ENCODE results near the gene CBFA2T2. TPM values are rescaled to one million over a fixed set of nuclear protein-coding genes. Genes with fewer than 3 reads are reported as not detected.
A peak's percentile ranks its signal among the peaks of the same experiment; 100 is the strongest.

The CBFA2T2 gene
- total RNA-seq, 2 donors from 2014 or later: 14.4 to 15.7 TPM

DNA sequence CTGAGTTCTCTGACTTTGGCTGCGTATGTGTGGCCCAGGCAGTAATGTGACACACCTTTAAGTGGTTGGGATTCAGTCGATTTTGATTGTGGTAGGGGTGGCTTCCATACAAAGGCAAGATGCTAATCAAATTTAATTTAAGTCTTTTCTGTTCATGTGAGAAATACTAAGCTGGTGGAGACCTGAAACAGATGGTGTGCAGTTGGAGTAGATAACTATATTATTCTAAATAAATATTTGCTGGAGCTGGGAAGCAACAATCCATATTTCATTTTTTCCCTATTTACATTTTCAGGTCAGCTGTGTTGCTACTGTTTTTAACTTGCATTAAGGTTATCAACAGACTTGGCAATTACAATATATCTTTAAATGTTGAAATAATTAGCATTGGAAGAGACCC lies 104.8 kb downstream of the CBFA2T2 start:
- H3K4me3 Mint-ChIP-seq: no peak overlapping the region
- H3K27me3 Mint-ChIP-seq (ENCODE audit: low read depth): no peaks in the 10 kb centered on the region
- ATAC-seq (replicated peaks in 1 of 2) (no peak), DNase-seq (no peak)
- no peak overlapping the region for H3K27ac Mint-ChIP-seq
- peaks cover 6% of the 10 kb centered on the region for H3K4me1 Mint-ChIP-seq (ENCODE audit: low read depth)
- no peaks in the 10 kb centered on the region for H3K36me3 Mint-ChIP-seq (ENCODE audit: insufficient read depth in 2 of 2)
- H3K9me3 Mint-ChIP-seq: no peaks in the 10 kb centered on the region

GRCh38 chr20:33600414-33600813 lies 110.5 kb downstream of the CBFA2T2 start:
- no peak for ATAC-seq (replicated peaks in 1 of 2)
- no peaks in the 10 kb centered on the region for H3K36me3 Mint-ChIP-seq (ENCODE audit: insufficient read depth in 2 of 2)
- no peak overlapping the region for H3K4me3 Mint-ChIP-seq
- H3K27me3 Mint-ChIP-seq (ENCODE audit: low read depth): no peaks in the 10 kb centered on the region
- no peak for DNase-seq
- H3K9me3 Mint-ChIP-seq: no peaks in the 10 kb centered on the region
- peaks cover 21% of the 10 kb centered on the region for H3K4me1 Mint-ChIP-seq (ENCODE audit: low read depth)
- H3K27ac Mint-ChIP-seq: no peak overlapping the region

DNA sequence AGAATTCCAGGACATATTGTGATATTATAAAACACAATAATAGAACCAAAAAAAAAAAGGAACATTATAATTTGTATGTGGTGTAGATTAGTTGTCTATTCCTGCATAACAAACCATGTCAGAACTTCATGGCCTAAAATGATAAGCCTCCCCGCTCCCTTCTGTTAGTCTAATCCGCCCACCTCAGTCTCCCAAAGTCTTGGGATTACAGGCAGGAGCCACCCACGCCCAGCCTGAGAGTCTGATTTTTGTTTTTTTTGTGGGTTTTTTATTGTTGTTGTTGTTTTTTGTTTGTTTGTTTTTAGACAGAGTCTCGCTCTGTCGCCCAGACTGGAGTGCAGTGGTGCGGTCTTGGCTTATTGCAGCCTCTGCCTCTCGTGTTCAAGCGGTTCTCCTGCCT lies 111.1 kb downstream of the CBFA2T2 start:
- ATAC-seq (replicated peaks in 1 of 2): no peak
- Mint-ChIP-seq H3K4me3 (no peak overlapping the region), H3K36me3 (ENCODE audit: insufficient read depth in 2 of 2) (no peaks in the 10 kb centered on the region), H3K27me3 (ENCODE audit: low read depth) (no peaks in the 10 kb centered on the region), H3K9me3 (no peaks in the 10 kb centered on the region), H3K4me1 (ENCODE audit: low read depth) (peaks cover 21% of the 10 kb centered on the region), H3K27ac (no peak overlapping the region)
- DNase-seq: no peak

GRCh38 chr20:33601861-33602260 lies 112.0 kb downstream of the CBFA2T2 start:
- Mint-ChIP-seq H3K9me3 (no peaks in the 10 kb centered on the region), H3K4me3 (no peak overlapping the region), H3K36me3 (ENCODE audit: insufficient read depth in 2 of 2) (no peaks in the 10 kb centered on the region), H3K27me3 (ENCODE audit: low read depth) (no peaks in the 10 kb centered on the region), H3K27ac (no peak overlapping the region), H3K4me1 (ENCODE audit: low read depth) (peaks cover 21% of the 10 kb centered on the region)
- DNase-seq (no peak), ATAC-seq (replicated peaks in 1 of 2) (no peak)

GRCh38 chr20:33602826-33603590 lies 113.1 kb downstream of the CBFA2T2 start:
- Mint-ChIP-seq H3K27ac (peak overlapping the region; percentile 4), H3K27me3 (ENCODE audit: low read depth) (no peaks in the 10 kb centered on the region), H3K4me3 (peak overlapping the region in 1 of 2 donors; percentile 20), H3K4me1 (ENCODE audit: low read depth) (peaks cover 21% of the 10 kb centered on the region), H3K9me3 (no peaks in the 10 kb centered on the region), H3K36me3 (ENCODE audit: insufficient read depth in 2 of 2) (no peaks in the 10 kb centered on the region)
- peak; percentile 50 to 61 for ATAC-seq (replicated peaks in 1 of 2)
- no peak for DNase-seq

DNA sequence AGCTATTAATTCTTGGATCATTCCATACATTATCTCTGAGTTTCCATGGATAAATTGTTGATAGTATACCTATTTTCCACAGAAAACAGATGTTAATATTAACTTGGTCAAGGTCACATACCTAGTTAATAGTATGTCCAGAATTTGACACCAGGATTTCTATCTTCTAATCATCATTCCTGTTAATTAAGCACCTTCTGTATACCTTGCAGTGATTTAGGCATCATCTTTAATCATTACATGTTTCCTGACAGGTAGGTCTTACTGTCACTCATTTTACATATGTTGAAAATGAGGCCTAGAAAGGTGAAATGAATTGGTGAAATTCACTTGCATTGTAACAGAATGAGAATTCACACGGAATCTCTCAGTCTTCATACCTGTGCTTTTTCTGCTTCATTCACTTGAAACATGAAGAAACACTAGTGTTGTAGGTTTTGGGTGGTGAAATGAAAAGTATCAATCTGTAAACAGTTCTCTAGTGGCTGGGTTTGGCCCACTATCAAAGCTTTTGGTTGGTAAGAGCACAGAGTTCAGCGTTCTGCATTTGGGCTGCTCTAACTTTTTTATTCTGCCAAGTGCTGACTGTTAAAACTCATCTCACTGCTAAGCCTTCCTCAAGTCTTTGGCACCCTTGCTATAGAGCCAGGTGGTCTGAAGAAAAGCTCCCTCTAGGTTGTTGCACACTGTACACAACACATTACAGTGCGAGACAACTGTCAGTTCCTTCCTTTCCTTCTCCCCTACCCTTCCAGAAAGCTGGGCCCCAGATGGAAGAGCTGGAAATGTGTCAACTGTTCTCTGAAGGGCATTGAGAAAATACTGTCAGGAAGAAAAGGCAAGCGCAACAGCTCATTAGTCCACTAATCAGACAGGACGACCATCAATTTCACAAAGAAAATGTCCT lies 114.4 kb downstream of the CBFA2T2 start:
- Mint-ChIP-seq H3K4me3 (no peak overlapping the region), H3K27ac (no peak overlapping the region), H3K27me3 (ENCODE audit: low read depth) (no peaks in the 10 kb centered on the region), H3K4me1 (ENCODE audit: low read depth) (peaks cover 21% of the 10 kb centered on the region), H3K9me3 (no peaks in the 10 kb centered on the region), H3K36me3 (ENCODE audit: insufficient read depth in 2 of 2) (no peaks in the 10 kb centered on the region)
- no peak for DNase-seq
- ATAC-seq (replicated peaks in 1 of 2): no peak

- DNase-seq: no peak
- no peak for ATAC-seq (replicated peaks in 1 of 2)
- Mint-ChIP-seq H3K4me3 (no peak overlapping the region), H3K36me3 (ENCODE audit: insufficient read depth in 2 of 2) (no peaks in the 10 kb centered on the region), H3K27ac (no peak overlapping the region), H3K27me3 (ENCODE audit: low read depth) (no peaks in the 10 kb centered on the region), H3K9me3 (no peaks in the 10 kb centered on the region), H3K4me1 (ENCODE audit: low read depth) (peaks cover 21% of the 10 kb centered on the region)
Observed at GRCh38 chr20:33604991-33605370, 115.1 kb downstream of the CBFA2T2 start.

DNA sequence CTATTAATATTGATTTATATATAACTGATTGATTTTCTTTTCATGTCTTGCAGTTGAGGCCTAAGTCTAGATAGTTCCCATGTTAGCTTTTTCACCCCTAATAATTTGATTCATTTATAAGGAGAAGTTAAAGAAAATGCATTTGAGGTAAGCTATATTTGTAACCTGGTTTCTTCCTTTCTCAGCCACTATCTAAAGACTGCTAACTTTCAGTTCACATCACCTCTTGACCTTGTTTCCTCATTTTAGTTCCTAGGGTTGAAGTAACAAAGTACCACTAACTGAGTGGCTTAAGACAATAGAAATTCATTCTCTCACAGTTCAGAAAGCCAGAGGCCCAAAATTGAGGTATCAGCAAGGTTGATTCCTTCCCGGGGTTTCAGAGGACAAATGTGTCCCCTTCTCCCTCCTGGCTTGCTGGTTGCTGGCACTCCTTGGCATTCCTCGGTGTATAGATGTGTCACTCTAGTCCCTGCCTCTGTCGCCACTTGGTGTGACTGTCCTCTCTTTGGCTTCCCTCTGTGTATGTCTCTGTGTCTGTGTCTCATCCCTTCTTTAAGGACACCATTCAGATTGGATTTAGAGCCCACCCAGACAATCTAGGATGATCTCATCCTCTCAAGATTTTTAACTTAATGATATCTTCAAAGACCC lies 116.3 kb downstream of the CBFA2T2 start:
- H3K36me3 Mint-ChIP-seq (ENCODE audit: insufficient read depth in 2 of 2): no peaks in the 10 kb centered on the region
- no peak overlapping the region for H3K27ac Mint-ChIP-seq
- peaks cover 21% of the 10 kb centered on the region for H3K4me1 Mint-ChIP-seq (ENCODE audit: low read depth)
- DNase-seq (no peak), ATAC-seq (replicated peaks in 1 of 2) (no peak)
- H3K27me3 Mint-ChIP-seq (ENCODE audit: low read depth): no peaks in the 10 kb centered on the region
- H3K9me3 Mint-ChIP-seq: no peaks in the 10 kb centered on the region
- no peak overlapping the region for H3K4me3 Mint-ChIP-seq

GRCh38 chr20:33609504-33609903 lies 119.6 kb downstream of the CBFA2T2 start:
- Mint-ChIP-seq H3K36me3 (ENCODE audit: insufficient read depth in 2 of 2) (peaks cover 0 to 3% of the 10 kb centered on the region in 2 donors), H3K4me1 (ENCODE audit: low read depth) (no peaks in the 10 kb centered on the region)
- ATAC-seq (replicated peaks in 1 of 2): no peak

DNA sequence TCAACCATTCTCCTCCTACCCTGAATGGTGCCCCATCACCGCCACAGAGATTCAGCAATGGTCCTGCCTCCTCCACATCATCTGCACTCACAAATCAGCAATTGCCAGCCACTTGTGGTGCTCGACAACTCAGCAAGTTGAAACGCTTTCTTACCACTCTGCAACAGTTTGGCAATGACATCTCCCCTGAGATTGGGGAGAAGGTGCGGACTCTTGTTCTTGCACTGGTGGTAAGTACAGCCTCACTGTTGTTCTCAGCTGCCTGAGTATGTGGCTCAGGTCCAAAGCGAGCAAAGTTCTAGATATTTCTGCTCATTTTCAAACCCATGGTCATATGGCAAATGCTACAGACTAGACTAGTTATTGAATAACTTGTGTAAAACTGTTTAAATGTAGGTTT lies 121.2 kb downstream of the CBFA2T2 start:
- DNase-seq (no peak), ATAC-seq (replicated peaks in 1 of 2) (no peak)
- Mint-ChIP-seq H3K36me3 (ENCODE audit: insufficient read depth in 2 of 2) (peaks cover 0 to 3% of the 10 kb centered on the region in 2 donors), H3K4me3 (no peak overlapping the region), H3K9me3 (no peaks in the 10 kb centered on the region), H3K27ac (no peak overlapping the region), H3K27me3 (ENCODE audit: low read depth) (no peaks in the 10 kb centered on the region), H3K4me1 (ENCODE audit: low read depth) (no peaks in the 10 kb centered on the region)

More at GRCh38 chr20:33609504-33609903, 119.6 kb downstream of the CBFA2T2 start:
- Mint-ChIP-seq H3K4me3 (no peak overlapping the region), H3K9me3 (no peaks in the 10 kb centered on the region), H3K27ac (no peak overlapping the region), H3K27me3 (ENCODE audit: low read depth) (no peaks in the 10 kb centered on the region)
- DNase-seq: no peak

DNA sequence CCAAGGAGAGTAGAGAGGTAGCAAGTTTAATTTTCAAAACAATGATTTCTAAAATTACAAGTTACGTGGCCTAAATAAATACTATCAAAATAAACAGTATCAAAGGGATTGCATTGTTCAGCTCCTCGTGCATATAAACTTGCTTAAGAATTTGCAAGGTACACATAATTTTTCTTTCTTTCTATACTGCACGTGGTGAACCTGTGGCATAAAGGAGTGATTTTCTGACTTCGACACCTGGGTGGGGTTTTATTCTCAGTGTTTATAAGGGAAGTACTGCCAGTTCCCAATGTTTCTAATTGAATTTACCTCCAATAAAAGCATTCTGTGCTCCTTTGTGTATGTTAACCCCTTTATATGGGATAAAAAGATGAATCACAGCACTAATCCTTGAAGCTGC lies 122.1 kb downstream of the CBFA2T2 start:
- Mint-ChIP-seq H3K27ac (no peak overlapping the region), H3K4me3 (no peak overlapping the region), H3K36me3 (ENCODE audit: insufficient read depth in 2 of 2) (peaks cover 0 to 3% of the 10 kb centered on the region in 2 donors), H3K4me1 (ENCODE audit: low read depth) (no peaks in the 10 kb centered on the region), H3K9me3 (no peaks in the 10 kb centered on the region), H3K27me3 (ENCODE audit: low read depth) (no peaks in the 10 kb centered on the region)
- DNase-seq: no peak
- no peak for ATAC-seq (replicated peaks in 1 of 2)

DNA sequence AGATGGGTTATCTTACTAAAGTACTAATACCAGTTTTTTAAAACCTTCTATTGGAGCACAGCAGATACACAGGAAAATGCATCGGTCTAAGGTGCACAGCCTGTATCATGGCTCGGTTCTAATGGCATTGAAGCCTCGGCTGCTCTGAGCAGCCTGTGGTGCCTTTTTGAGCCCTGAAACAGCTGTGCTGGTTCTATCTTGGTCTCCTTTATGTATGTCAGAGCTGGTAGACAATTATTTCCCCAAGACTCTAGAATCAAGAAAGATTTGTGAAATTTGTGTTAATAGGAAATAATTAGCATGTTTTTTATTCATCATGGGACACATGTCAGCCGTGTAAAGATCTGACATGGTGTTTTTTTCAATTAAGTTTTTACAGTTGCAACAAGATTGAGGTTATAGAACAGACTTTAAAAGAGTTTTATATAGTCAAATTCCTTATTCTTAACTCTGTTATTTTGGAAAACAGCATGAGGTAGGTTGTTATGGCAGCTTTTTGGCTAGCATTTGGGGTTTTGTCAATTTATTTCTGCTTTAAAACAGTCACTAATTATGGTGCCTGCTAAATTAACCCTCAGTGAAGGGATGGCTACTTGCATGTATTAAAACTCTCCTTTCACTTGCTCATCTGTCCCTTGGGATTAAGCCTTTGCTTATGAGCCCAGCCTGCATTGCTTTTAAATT lies 132.0 kb downstream of the CBFA2T2 start:
- ATAC-seq (replicated peaks in 1 of 2) (no peak), DNase-seq (no peak)
- Mint-ChIP-seq H3K27ac (no peak overlapping the region), H3K4me3 (no peak overlapping the region), H3K4me1 (ENCODE audit: low read depth) (peaks cover 4% of the 10 kb centered on the region), H3K9me3 (no peaks in the 10 kb centered on the region), H3K27me3 (ENCODE audit: low read depth) (no peaks in the 10 kb centered on the region), H3K36me3 (ENCODE audit: insufficient read depth in 2 of 2) (peaks cover 0 to 11% of the 10 kb centered on the region in 2 donors)
